ENCODE results near the gene SQSTM1. TPM values are rescaled to one million over a fixed set of nuclear protein-coding genes. Genes with fewer than 3 reads are reported as not detected.

SQSTM1 gene
- total and polyA plus RNA-seq, 9 of the 15 experiments (the other 6 are each of a cell fraction or from before 2014, with no cell fraction given): 5.6 to 148 (median 64.0) TPM

DNA sequence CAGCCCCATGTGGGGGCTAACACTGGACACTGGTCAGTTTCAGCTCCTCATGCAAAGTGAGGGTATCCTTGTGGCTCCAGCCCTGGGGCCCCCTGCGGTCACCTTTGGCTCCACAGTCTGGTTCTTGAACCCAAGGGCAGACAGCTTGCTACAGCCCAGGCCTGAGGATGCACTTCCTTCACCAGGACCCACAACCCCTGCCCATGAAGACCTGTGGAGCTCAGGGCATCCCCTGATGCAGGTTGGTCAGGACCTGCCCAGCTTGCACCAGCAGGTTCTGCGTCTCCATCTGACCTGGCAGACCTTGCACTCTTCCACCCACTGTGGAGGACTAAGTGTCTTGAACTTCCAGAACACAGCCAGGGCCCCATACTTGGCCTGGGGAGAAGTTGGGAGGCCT, 41.6 kb downstream of the SQSTM1 start:
- TF ChIP-seq ZNF695 (CRISPR knock-in tag; IDR thresholded peaks at IDR 0.05) (no peak), HNRNPUL1 (IDR thresholded peaks at IDR 0.05; ENCODE audit: low read length) (no peak), ZBTB8A (IDR thresholded peaks at IDR 0.05; ENCODE audit: partially characterized antibody) (no peak), MED1 (CRISPR knock-in tag; IDR thresholded peaks at IDR 0.05; ENCODE audit: borderline replicate concordance) (no peak), HSF4 (CRISPR knock-in tag; IDR thresholded peaks at IDR 0.05; ENCODE audit: borderline replicate concordance) (no peak), DMBX1 (CRISPR knock-in tag; IDR thresholded peaks at IDR 0.05; ENCODE audit: borderline replicate concordance) (no peak), TRIM28 (IDR thresholded peaks at IDR 0.05) (no peak), ZNF140 (CRISPR knock-in tag; IDR thresholded peaks at IDR 0.05) (no peak), ASH1L (IDR thresholded peaks at IDR 0.05; ENCODE audit: borderline replicate concordance, low read depth, partially characterized antibody) (no peak), SMARCB1 (IDR thresholded peaks at IDR 0.05; ENCODE audit: insufficient read length, low read depth) (no peak), SMAD4 (CRISPR knock-in tag; conservative IDR thresholded peaks at IDR 0.05) (no peak)
- TF ChIP-seq, protein P1, sequence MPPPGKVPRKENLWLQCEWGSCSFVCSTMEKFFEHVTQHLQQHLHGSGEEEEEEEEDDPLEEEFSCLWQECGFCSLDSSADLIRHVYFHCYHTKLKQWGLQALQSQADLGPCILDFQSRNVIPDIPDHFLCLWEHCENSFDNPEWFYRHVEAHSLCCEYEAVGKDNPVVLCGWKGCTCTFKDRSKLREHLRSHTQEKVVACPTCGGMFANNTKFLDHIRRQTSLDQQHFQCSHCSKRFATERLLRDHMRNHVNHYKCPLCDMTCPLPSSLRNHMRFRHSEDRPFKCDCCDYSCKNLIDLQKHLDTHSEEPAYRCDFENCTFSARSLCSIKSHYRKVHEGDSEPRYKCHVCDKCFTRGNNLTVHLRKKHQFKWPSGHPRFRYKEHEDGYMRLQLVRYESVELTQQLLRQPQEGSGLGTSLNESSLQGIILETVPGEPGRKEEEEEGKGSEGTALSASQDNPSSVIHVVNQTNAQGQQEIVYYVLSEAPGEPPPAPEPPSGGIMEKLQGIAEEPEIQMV (tag; conservative IDR thresholded peaks at IDR 0.05; ENCODE audit: low read depth): no peak
- TF ChIP-seq, protein P2, sequence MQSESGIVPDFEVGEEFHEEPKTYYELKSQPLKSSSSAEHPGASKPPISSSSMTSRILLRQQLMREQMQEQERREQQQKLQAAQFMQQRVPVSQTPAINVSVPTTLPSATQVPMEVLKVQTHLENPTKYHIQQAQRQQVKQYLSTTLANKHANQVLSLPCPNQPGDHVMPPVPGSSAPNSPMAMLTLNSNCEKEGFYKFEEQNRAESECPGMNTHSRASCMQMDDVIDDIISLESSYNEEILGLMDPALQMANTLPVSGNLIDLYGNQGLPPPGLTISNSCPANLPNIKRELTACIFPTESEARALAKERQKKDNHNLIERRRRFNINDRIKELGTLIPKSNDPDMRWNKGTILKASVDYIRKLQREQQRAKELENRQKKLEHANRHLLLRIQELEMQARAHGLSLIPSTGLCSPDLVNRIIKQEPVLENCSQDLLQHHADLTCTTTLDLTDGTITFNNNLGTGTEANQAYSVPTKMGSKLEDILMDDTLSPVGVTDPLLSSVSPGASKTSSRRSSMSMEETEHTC (IDR thresholded peaks at IDR 0.05): no peak
- TF ChIP-seq, protein P3, sequence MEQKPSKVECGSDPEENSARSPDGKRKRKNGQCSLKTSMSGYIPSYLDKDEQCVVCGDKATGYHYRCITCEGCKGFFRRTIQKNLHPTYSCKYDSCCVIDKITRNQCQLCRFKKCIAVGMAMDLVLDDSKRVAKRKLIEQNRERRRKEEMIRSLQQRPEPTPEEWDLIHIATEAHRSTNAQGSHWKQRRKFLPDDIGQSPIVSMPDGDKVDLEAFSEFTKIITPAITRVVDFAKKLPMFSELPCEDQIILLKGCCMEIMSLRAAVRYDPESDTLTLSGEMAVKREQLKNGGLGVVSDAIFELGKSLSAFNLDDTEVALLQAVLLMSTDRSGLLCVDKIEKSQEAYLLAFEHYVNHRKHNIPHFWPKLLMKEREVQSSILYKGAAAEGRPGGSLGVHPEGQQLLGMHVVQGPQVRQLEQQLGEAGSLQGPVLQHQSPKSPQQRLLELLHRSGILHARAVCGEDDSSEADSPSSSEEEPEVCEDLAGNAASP (IDR thresholded peaks at IDR 0.05): no peak
- TF ChIP-seq, protein P4, sequence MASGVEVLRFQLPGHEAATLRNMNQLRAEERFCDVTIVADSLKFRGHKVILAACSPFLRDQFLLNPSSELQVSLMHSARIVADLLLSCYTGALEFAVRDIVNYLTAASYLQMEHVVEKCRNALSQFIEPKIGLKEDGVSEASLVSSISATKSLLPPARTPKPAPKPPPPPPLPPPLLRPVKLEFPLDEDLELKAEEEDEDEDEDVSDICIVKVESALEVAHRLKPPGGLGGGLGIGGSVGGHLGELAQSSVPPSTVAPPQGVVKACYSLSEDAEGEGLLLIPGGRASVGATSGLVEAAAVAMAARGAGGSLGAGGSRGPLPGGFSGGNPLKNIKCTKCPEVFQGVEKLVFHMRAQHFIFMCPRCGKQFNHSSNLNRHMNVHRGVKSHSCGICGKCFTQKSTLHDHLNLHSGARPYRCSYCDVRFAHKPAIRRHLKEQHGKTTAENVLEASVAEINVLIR (CRISPR knock-in tag; IDR thresholded peaks at IDR 0.05): no peak
- no peak overlapping the region for H3K4me3 ChIP-seq
- no peaks in the 10 kb centered on the region for H3K27me3 ChIP-seq (ENCODE audit: control insufficient read depth in 2 of 2, insufficient read depth in 2 of 2, low read length in 2 of 2)
- 75% methylated on average over 2 of the region's 2 CpGs for WGBS (ENCODE audit: insufficient coverage, low coverage, missing lambda C conversion rate)
- FAIRE-seq (no peak), DNase-seq (ENCODE audit: extremely low read depth in 1 of 4, low spot score in 3 of 4) (no peak), ATAC-seq (no peak)
- no peak overlapping the region for H3K27ac ChIP-seq (ENCODE audit: extremely low read depth, low read depth, low read length)
- H2AFZ ChIP-seq (ENCODE audit: low read depth, low read length): no peak overlapping the region
- H3K9me1 ChIP-seq (ENCODE audit: control insufficient read depth, insufficient read depth, low read length): peaks cover 2% of the 10 kb centered on the region
- H4K20me1 ChIP-seq (replicated peaks; ENCODE audit: control insufficient read depth, insufficient read depth, low read length): no peaks in the 10 kb centered on the region
- peaks cover 11% of the 10 kb centered on the region; the same call in 2 of the 3 replicates for H3K79me2 ChIP-seq (ENCODE audit: control insufficient read depth, insufficient read depth, low read length)
- in situ Hi-C loops (cut with MboI): no loop called here
- no peak overlapping the region for H3K4me2 ChIP-seq (ENCODE audit: insufficient read depth, low read length)
- peaks cover 50% of the 10 kb centered on the region; the same call in 2 of the 3 replicates for H3K36me3 ChIP-seq (ENCODE audit: control insufficient read depth, insufficient read depth, low read length)
- H3K4me1 ChIP-seq (replicated peaks in 1 of 2; ENCODE audit: control insufficient read depth in 2 of 2, insufficient read depth in 2 of 2, low read length in 2 of 2): peaks cover 6 to 29% of the 10 kb centered on the region in 2 experiments; a peak in 4 of 5 replicates
- no TSS peak for BruUV-seq (replicated peaks)
- no peak overlapping the region for H3K9ac ChIP-seq (ENCODE audit: insufficient read depth in 1 of 2, low read depth in 2 of 2, low read length in 2 of 2)
- POLR2A ChIA-PET: interaction anchor here (0.6 to 1.1 kb wide), 2 partner anchors 11 to 250 kb away, joined by 3 read pairs; no protein-coding TSS in a partner anchor
- no peaks in the 10 kb centered on the region for H3K9me3 ChIP-seq (replicated peaks; ENCODE audit: control insufficient read depth, insufficient read depth, low read depth, low read length)
- intact Hi-C loops (cut with micrococcal nuclease): no loop called here
- CTCF ChIA-PET (ENCODE audit: low intra/inter-chr PET ratio): no interaction called here

All from K562 (cell line).